ENCODE measurements around the gene BPIFA1.

The BPIFA1 gene

GRCh38 chr20:33242319-33243100 is 6.7 kb downstream of the BPIFA1 start:
- no peak for DNase-seq

- no peak for DNase-seq
Observed at GRCh38 chr20:33246077-33246476, 10.3 kb downstream of the BPIFA1 start.

GRCh38 chr20:33249456-33249855 is 13.7 kb downstream of the BPIFA1 start:
- DNase-seq = no peak

GRCh38 chr20:33250666-33251065 is 14.9 kb downstream of the BPIFA1 start:
- no peak for DNase-seq

GRCh38 chr20:33251496-33251895 is 15.7 kb downstream of the BPIFA1 start:
- no peak for DNase-seq

GRCh38 chr20:33252460-33252859 is 16.7 kb downstream of the BPIFA1 start:
- no peak for DNase-seq

GRCh38 chr20:33255005-33255404 is 19.2 kb downstream of the BPIFA1 start:
- no peak for DNase-seq

- no peak for DNase-seq
Observed at GRCh38 chr20:33257237-33257636, 21.4 kb downstream of the BPIFA1 start.

GRCh38 chr20:33259371-33259770 is 23.6 kb downstream of the BPIFA1 start:
- no peak for DNase-seq

GRCh38 chr20:33261465-33261864 is 25.7 kb downstream of the BPIFA1 start:
- DNase-seq = no peak

GRCh38 chr20:33262658-33263065 is 26.9 kb downstream of the BPIFA1 start:
- no peak for DNase-seq

GRCh38 chr20:33263784-33264183 is 28.0 kb downstream of the BPIFA1 start:
- DNase-seq = no peak

GRCh38 chr20:33267701-33268100 is 31.9 kb downstream of the BPIFA1 start:
- DNase-seq = no peak

GRCh38 chr20:33272155-33272873 is 36.5 kb downstream of the BPIFA1 start:
- DNase-seq = no peak

GRCh38 chr20:33273117-33273851 is 37.5 kb downstream of the BPIFA1 start:
- DNase-seq = no peak

- no peak for DNase-seq
Observed at GRCh38 chr20:33275215-33275614, 39.4 kb downstream of the BPIFA1 start.

GRCh38 chr20:33275871-33276270 is 40.1 kb downstream of the BPIFA1 start:
- DNase-seq = no peak

GRCh38 chr20:33276303-33277113 is 40.7 kb downstream of the BPIFA1 start:
- DNase-seq = no peak

GRCh38 chr20:33277471-33278441 is 42.0 kb downstream of the BPIFA1 start:
- no peak for DNase-seq

GRCh38 chr20:33278700-33279099 is 42.9 kb downstream of the BPIFA1 start:
- no peak for DNase-seq

- no peak for DNase-seq
Observed at GRCh38 chr20:33279261-33279910, 43.6 kb downstream of the BPIFA1 start.

Measured in stimulated activated CD4-positive, alpha-beta T cell treated with anti-CD3 and anti-CD28 coated beads, Interleukin-4, amount 100 ng/mL, for 1 hour (primary cell).